Adrenal gland (tissue), 5 donors: ENCODE results near the gene DOCK10.

Source experiments
- POLR2A ChIP-seq, 2 donors: fragments of 450-650 bp; IDR thresholded peaks; one replicate each; pipeline ENCODE4 v1.6.1; 2017; ENCODE audit warnings: antibody characterized with exemption in 2 of 2, mild to moderate bottlenecking in 2 of 2, moderate library complexity in 1 of 2
- TF ChIP-seq, protein P1 (sequence below), 6 experiments: fragments of 450-650 bp in 4 of 6; fragments of 200-600 bp in 2 of 6; sonication (generic) in 1 of 6; IDR thresholded peaks; 1 replicate in 5 of 6; 2 replicates in 1 of 6; pipeline versions ENCODE4 v1.5.1 to v1.8.0; 2016 to 2021; ENCODE audit warnings: antibody characterized with exemption in 6 of 6, mild to moderate bottlenecking in 2 of 6, moderate library complexity in 1 of 6
- donor health status: DM: no; HTN: no; CAD: no.

GRCh38 chr2:224892574-224893204 lies 149.6 kb downstream of the DOCK10 start:
- TF ChIP-seq, protein P1, sequence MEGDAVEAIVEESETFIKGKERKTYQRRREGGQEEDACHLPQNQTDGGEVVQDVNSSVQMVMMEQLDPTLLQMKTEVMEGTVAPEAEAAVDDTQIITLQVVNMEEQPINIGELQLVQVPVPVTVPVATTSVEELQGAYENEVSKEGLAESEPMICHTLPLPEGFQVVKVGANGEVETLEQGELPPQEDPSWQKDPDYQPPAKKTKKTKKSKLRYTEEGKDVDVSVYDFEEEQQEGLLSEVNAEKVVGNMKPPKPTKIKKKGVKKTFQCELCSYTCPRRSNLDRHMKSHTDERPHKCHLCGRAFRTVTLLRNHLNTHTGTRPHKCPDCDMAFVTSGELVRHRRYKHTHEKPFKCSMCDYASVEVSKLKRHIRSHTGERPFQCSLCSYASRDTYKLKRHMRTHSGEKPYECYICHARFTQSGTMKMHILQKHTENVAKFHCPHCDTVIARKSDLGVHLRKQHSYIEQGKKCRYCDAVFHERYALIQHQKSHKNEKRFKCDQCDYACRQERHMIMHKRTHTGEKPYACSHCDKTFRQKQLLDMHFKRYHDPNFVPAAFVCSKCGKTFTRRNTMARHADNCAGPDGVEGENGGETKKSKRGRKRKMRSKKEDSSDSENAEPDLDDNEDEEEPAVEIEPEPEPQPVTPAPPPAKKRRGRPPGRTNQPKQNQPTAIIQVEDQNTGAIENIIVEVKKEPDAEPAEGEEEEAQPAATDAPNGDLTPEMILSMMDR (IDR thresholded peaks at IDR 0.05): no peak
- TF ChIP-seq POLR2A (IDR thresholded peaks at IDR 0.05): no peak
